Measurements from ENCODE around the gene HOXD8.

The HOXD8 gene

DNA sequence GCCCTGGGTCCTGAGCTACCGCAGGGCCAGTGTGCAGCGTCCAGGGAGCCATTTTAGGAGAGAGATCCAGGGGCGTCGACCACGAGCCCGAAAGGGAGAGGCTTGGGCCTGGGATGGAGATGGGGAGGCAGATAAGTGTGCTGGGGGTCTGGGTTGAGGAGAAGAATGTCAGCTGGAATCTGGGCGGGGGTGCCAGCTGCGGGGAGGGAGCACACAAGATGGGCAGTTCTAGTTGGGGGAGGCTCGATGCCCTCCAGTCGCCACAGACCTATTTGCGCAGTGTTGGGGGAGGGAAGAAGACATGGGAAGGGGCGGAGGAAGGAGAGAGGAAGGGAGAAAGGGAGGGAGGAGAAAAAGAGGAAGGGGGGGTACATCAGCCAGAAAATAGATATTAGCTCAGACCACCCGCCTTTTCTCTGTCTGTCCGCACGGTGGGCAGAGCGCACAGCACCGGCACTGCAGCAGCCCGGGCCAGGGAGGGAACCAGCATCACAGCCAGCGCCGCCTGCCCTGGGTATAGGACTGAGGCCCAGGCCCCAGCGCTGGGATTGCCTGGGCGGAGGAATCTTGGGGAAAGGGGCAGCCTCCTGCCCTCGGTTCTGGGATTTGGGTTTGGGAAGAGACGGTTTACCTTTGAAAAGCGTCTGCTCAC is 24.3 kb upstream of the HOXD8 start:
- DNase-seq (ENCODE audit: insufficient read length, low spot score) = no peak
- TF ChIP-seq, protein P1, sequence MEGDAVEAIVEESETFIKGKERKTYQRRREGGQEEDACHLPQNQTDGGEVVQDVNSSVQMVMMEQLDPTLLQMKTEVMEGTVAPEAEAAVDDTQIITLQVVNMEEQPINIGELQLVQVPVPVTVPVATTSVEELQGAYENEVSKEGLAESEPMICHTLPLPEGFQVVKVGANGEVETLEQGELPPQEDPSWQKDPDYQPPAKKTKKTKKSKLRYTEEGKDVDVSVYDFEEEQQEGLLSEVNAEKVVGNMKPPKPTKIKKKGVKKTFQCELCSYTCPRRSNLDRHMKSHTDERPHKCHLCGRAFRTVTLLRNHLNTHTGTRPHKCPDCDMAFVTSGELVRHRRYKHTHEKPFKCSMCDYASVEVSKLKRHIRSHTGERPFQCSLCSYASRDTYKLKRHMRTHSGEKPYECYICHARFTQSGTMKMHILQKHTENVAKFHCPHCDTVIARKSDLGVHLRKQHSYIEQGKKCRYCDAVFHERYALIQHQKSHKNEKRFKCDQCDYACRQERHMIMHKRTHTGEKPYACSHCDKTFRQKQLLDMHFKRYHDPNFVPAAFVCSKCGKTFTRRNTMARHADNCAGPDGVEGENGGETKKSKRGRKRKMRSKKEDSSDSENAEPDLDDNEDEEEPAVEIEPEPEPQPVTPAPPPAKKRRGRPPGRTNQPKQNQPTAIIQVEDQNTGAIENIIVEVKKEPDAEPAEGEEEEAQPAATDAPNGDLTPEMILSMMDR (IDR thresholded peaks at IDR 0.05; ENCODE audit: insufficient read depth, missing control alignments) = no peak
- no peak for FAIRE-seq

- TF ChIP-seq, protein P1 (IDR thresholded peaks at IDR 0.05; ENCODE audit: insufficient read depth, missing control alignments) = no peak
- no peak for FAIRE-seq
- DNase-seq (ENCODE audit: insufficient read length, low spot score) = no peak
Measured at GRCh38 chr2:176105730-176106580, 23.6 kb upstream of the HOXD8 start.

- FAIRE-seq (no peak), DNase-seq (ENCODE audit: insufficient read length, low spot score) (no peak)
- TF ChIP-seq, protein P1 (IDR thresholded peaks at IDR 0.05; ENCODE audit: insufficient read depth, missing control alignments) = no peak
Measured at GRCh38 chr2:176106581-176107539, 22.6 kb upstream of the HOXD8 start, which contains the start of gene HOXD11. Gene HOXD11 (plus strand): TSS chr2:176107280. CDS start chr2:176107356, 76 bp downstream.

DNA sequence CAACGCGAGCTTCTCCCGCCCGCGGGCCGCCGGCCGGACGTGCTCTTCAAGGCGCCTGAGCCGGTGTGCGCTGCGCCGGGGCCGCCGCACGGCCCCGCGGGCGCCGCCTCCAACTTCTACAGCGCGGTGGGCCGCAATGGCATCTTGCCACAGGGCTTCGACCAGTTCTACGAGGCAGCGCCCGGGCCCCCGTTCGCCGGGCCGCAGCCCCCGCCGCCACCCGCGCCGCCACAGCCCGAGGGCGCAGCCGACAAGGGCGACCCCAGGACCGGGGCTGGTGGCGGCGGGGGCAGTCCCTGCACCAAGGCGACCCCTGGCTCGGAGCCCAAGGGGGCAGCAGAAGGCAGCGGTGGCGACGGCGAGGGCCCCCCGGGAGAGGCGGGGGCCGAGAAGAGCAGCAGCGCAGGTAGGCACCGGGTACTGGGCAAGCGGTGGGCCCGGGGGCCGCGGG is 21.7 kb upstream of the HOXD8 start:
- DNase-seq (ENCODE audit: insufficient read length, low spot score) (no peak), FAIRE-seq (no peak)
- TF ChIP-seq, protein P1 (IDR thresholded peaks at IDR 0.05; ENCODE audit: insufficient read depth, missing control alignments) = no peak

GRCh38 chr2:176109192-176109901 is 20.2 kb upstream of the HOXD8 start:
- TF ChIP-seq, protein P1 (IDR thresholded peaks at IDR 0.05; ENCODE audit: insufficient read depth, missing control alignments) = no peak
- no peak for DNase-seq (ENCODE audit: insufficient read length, low spot score)
- FAIRE-seq = no peak

DNA sequence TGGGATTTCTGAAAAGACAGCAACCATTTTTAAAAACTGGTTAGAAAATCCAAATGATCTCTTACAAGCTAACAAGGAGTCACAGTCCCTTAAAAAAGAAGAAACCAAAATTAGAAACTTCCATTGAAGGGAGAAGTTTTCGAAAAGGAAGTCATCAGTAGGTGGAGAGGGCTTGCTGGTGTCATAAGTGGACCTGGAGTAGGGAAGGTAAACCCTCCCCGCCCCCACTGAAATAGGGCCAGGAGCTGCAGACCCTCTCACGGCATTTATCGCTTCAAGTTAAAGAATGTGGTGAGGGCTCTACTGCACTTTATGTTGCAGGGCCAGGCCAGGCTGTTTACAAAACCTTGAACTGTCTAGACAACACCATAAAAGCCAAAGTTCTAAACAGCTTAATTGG is 19.6 kb upstream of the HOXD8 start:
- FAIRE-seq (no peak), DNase-seq (ENCODE audit: insufficient read length, low spot score) (no peak)
- TF ChIP-seq, protein P1 (IDR thresholded peaks at IDR 0.05; ENCODE audit: insufficient read depth, missing control alignments) = no peak

All from D721Med (cell line).